Ecto neural progenitor cell (in vitro differentiated cells): ENCODE results near the gene DNAJC13.
A peak's percentile ranks its signal among the peaks of the same experiment; 100 is the strongest.
"Not testable (repeated sequence)": the region's sequence is repeated elsewhere in the genome, so short reads cannot be mapped to it uniquely, and the experiment has no call there.

ENCODE experiments used
- DNase-seq: peaks from one replicate; pipeline ENCODE4 v3.0.0-alpha.2; 2018; ENCODE audit warnings: low spot score

The DNAJC13 gene, protein sequence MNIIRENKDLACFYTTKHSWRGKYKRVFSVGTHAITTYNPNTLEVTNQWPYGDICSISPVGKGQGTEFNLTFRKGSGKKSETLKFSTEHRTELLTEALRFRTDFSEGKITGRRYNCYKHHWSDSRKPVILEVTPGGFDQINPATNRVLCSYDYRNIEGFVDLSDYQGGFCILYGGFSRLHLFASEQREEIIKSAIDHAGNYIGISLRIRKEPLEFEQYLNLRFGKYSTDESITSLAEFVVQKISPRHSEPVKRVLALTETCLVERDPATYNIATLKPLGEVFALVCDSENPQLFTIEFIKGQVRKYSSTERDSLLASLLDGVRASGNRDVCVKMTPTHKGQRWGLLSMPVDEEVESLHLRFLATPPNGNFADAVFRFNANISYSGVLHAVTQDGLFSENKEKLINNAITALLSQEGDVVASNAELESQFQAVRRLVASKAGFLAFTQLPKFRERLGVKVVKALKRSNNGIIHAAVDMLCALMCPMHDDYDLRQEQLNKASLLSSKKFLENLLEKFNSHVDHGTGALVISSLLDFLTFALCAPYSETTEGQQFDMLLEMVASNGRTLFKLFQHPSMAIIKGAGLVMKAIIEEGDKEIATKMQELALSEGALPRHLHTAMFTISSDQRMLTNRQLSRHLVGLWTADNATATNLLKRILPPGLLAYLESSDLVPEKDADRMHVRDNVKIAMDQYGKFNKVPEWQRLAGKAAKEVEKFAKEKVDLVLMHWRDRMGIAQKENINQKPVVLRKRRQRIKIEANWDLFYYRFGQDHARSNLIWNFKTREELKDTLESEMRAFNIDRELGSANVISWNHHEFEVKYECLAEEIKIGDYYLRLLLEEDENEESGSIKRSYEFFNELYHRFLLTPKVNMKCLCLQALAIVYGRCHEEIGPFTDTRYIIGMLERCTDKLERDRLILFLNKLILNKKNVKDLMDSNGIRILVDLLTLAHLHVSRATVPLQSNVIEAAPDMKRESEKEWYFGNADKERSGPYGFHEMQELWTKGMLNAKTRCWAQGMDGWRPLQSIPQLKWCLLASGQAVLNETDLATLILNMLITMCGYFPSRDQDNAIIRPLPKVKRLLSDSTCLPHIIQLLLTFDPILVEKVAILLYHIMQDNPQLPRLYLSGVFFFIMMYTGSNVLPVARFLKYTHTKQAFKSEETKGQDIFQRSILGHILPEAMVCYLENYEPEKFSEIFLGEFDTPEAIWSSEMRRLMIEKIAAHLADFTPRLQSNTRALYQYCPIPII (N-terminal part only)

DNA sequence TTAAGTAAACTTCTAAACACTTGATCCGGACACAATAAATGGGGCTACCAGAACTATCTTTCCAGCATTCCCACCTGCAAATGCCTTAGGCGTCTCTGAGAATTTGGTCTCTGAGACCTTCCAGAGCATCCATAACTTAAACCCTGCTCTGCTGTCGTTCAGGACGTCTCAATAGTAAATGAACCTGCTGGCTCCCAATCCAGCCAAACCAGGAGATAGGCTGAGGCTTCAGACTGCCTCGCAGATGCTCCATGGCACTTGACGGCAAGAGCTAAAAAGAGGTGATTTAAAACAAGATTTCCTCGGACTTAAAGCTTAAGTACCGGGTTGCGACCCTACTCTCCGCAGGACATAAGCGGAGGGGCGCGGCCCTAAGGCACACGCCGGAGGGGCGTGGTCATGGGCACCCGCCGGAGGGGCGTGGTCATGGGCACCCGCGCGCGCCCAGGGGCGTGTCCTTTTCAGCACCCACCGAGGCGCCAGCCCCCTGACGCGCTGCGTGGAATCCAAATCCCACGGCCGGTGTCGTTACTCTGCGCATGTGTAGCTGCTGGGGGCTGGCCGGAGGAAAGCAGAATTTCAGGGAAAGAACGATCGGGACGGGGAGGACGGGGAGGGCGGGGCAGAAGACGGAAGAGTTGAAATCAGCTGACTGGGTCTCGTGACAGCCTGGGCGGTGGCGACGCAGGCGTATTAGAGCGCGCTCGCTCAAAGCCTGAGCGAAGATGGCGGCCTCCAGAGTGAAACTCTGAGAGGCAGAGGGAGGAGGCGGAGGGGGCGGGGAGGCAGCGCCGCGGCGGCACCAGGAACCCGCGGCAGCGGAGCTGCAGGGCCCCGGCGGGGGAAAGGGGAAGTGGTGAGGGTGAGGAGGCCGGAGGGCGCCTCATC lies at the start of gene DNAJC13:
TSS of gene DNAJC13 (plus strand) at position 696 of the 888 bp plus-strand sequence. CDS start 17,049 bp downstream, outside the sequence.
- DNase-seq = peak; percentile 95

DNA sequence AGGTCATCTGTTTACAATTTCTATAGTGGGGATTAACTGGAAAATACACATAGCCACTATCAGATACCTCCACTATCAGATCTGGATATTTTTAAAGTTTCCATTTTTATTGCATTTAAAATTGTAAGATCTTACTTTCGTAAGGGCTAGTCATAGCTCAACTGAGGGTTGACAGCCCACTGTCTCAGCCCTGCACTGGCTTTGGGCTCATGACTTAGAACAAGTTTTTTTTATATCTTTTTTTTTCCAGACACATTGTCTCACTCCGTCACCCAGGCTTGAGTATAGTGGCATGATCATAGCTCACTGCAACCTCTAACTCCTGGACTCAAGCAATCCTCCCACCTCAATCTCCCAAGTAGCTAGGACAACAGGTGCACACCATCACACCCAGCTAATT lies 48.8 kb upstream of the DNAJC13 start:
- no peak for DNase-seq

DNA sequence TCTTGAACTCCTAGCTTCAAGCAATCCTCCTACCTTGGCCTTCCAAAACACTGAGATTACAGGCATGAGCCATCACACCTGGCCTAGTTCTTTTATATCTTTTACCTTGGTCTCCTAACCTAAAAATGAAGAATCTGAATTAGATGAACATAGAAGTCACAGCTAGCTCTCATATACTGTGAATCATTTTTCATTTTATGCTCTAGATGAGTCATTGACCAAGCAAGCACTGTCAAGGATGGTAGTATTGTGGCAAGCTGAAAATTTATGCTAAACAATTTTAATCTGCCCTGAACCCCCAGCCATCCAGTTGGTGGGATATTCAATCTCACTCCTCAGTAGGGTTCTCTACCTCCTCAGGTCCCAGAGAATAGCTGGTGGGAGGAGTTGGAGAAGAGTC lies 48.3 kb upstream of the DNAJC13 start:
- no peak for DNase-seq

DNA sequence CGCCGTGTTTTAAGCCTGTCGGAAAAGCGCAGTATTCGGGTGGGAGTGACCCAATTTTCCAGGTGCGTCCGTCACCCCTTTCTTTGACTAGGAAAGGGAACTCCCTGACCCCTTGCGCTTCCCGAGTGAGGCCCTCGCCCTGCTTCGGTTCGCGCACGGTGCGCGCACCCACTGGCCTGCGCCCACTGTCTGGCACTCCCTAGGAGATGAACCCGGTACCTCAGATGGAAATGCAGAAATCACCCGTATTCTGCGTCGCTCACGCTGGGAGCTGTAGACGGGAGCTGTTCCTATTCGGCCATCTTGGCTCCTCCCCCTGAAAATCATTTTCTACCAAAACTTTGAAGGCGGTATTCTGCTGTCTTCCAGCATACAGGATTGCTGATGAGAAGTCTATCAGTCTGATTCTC lies 40.4 kb upstream of the DNAJC13 start:
- DNase-seq = not testable (repeated sequence)

DNA sequence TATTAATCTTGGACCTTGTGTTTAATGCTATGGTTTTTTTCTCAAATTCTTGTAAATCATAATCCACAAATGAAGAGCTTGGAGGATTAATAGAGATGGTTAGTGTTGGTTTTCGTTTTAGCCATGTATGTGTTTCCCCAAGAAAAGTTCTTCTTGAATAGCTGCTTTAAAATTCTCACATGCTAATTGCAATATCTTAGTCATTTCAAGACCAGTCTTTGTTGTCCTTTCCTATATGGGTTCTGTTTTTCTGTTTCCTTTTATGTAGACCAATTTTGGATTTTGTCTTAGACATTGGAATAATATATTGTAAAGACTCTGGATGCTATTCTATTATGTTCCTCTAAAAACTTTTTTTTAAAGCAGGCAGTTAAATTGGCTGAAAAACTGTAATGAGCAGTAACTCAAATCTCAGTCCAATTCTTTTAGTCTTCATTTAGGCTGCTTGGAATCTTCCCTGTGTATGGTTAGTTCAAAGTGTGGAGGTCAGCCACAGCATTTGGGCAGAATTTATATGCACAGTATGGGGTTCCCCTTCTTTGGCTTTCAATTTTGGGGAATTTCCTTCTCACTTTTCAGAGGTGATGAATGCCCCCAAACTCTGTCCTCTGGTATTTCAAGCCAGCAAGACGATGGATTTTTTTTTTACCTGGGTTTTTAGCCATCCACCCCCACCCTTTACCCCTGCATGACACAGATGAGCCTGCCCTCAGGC lies 39.1 kb upstream of the DNAJC13 start:
- DNase-seq = no peak

DNA sequence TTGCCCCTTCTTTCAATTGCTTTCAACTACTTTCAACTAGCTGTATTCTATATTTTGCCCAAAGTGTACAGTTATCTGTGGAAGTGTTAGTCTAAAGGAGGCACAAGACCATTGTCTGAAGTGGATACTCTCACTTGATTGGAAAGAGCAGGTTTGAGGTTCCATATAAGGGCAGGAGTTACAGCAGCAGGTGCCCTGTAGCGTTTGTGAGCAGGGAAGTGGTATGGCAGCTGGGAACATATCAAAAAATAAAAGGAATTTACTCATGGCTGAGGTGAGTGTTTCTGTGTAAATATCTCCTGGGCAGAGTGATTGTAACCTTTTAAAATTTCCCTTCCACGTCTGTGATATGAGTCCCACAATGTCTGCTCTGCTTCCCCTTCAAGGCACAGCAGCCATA lies 38.5 kb upstream of the DNAJC13 start:
- no peak for DNase-seq

DNA sequence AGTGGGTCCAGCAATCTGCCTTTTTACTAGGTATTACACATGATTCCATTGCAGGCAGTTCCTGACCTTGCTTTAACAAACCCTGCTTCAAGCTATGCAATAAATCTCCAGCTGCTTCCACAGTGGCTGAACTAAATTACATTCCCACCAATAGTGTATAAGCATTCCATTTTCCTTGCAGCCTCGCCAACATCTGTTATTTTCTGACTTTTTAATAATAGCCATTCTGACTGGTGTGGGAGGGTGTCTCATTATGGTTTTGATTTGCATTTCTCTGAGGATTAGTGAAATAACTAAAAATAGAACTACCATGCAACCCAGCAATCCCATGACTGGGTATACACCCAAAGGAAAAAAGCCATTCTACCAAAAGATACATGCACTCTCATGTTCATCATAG lies 36.4 kb upstream of the DNAJC13 start:
- no peak for DNase-seq

DNA sequence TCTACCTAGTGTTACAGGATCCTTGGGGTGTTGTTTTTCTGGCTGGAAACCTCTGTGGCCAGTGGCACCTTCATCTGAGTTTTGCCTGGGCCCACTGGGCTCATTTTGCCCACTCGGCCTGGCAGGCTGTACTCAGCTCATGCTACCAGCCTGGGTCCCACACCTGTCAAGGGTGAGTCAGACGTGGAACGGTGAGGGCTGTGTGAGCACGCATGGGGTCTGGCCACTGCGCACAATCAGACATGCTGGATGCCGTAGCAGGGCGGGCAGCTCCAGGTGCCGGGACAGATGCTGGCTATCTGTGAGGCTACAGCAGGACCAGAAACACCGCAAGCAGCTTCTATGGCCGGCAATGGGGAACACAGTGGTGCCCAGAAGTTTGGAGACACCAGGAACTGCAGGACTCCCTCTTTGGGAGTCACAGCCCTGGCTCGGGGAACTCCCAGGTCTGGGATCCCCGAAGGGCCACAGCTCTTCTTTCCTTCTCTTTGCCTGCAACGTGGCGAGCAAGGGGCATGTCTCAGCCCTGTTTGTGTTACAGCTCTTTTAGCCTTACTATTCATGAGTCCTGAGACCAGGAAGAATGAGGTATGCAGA lies 35.9 kb upstream of the DNAJC13 start:
- no peak for DNase-seq

DNA sequence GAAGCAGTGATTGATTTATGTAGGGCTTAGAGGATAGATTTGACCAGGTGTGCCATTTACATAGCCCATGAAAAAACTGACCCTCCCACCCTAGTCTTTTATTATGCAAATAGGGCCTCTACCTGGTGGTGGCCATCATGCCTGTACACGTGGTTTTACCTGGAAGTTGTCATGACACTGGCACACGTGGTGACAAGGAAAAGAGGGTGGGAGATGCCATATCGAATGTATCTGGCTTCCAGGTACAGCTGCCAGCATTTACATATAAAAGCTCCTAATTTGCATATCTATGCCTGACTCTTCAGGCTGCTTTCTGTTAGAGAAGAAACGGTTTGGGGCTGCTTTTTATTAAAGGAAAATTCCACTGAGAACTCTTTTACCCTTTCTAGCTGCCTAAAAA lies 35.0 kb upstream of the DNAJC13 start:
- DNase-seq = no peak

DNA sequence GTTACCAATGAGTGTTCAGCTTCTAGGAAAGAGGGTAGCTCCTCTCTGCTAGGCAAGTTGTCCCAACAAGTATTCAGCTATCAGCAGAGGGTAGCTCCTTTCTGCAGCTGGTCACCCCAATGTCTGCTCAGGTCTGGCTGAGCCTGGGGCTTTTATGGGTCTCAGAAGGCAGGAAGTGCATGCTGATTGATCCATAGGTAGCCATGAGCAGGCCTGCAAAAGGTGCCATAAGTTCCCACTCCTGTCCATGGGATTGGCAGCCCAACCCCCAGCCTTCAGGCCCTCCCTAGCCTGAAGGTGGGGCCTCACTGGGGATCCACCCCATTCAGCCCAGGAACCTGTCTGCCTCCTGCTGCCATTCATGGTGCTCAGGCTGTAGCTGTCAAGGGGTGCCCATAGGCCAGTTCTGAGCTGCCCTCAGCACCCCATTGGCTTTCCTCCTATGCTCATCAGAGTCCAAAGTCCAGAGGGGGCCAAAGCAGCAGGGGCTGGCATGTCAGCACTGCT lies 34.6 kb upstream of the DNAJC13 start:
- no peak for DNase-seq

DNA sequence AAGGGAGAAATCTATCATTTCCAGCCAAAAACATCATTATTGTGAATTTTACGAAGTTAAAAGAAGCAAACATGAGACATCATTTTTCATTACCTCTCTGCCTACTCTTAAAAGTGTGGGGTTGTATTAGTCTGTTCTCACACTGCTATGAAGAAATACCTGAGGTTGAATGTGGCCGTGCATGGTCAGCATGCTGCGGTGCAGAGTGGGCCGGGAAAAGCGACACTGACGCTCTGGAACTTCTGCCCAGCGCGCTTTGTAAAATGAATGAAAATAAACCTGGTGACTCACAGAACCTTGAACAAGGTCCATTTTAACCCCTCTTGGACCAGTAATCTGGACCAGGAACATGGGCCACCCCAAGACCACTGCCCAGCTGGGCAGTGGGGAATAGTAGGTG lies 31.0 kb upstream of the DNAJC13 start:
- DNase-seq = no peak

DNA sequence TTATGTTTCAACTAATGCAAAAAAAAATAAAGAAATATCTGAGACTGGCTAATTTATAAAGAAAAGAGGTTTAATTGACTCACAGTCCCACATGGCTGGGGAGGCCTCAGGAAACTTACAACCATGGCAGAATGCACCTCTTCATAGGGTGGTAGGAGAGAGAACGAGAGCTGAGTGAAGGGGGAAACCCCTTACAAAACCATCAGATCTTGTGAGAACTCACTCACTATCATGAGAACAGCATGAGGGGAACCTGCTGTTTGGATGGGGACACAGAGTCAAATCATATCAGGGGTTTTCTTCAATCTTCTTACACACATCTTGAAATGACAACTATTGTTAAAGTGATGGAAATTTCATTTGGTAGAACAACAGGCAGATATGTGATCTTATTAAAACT lies 24.6 kb upstream of the DNAJC13 start:
- DNase-seq = not testable (repeated sequence)

DNA sequence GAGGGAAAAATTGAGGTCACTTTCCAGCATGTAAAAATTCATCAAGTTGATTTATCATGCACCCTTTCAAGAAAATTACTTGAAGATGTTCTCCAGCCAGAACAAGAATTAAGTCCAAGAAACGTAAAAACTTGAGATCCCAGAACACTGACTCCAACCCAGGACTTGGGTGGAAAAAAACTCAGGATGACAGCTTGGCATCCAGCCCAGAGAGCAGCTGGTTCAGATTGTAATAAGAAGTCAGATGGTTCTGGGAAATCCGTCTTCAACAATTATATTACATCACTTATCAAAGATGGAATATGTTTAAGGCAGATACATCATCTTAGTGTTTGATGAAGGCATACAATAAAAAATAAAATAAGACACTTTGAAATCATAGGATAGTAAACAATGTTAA lies 23.0 kb upstream of the DNAJC13 start:
- DNase-seq = no peak

DNA sequence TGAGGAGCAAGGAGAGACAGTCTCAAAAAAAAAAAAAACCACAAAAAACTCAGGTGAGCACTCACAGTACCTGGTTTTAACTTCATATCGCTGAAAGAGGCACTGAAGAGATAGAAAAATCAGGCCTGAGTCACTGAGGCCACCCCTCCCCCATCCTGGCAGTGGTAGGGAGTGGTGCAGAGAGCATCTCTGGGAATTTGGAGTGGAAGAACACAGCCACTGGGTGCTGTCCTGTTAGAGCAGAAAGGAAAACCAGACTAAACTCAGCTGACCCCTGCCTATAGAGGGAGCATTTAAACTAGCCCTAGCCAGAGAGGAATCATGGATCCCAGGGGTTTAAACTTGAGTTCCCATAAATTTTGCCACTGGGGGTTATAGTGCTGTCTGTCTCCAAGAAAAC lies 22.2 kb upstream of the DNAJC13 start:
- no peak for DNase-seq

DNA sequence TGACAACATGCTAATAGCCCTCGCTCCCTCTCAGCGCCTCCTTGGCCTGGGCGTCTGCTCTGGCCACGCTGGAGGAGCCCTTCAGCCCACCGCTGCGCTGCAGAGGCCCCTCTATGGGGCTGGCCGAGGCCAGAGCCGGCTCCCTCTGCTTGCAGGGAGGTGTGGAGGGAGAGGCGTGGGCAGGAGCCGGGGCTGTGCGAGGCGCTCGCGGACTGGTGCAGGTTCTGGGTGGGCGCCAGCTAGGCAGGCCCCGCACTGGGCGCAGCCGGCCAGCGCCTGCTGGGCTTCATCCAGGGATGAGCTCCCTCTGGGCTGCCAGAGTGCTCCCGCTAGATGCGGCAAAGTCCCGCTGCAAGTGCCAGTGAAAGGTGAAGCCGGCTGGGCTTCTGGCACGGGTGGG lies 21.0 kb upstream of the DNAJC13 start:
- no peak for DNase-seq

DNA sequence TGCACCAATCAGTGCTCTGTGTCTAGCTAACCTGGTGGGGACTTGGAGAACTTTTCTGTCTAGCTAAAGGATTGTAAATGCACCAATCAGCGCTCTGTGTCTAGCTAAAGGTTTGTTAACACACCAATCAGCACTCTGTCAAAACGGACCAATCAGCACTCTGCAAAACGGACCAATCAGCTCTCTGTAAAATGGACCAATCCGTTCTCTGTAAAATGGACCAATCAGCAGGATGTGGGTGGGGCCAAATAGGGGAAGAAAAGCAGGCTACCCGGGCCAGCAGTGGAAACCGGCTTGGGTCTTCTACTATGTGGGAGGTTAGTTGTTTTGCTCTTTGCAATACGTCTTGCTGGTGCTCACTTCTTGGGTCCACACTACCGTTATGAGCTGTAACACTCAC lies 20.5 kb upstream of the DNAJC13 start:
- not testable (repeated sequence) for DNase-seq

DNA sequence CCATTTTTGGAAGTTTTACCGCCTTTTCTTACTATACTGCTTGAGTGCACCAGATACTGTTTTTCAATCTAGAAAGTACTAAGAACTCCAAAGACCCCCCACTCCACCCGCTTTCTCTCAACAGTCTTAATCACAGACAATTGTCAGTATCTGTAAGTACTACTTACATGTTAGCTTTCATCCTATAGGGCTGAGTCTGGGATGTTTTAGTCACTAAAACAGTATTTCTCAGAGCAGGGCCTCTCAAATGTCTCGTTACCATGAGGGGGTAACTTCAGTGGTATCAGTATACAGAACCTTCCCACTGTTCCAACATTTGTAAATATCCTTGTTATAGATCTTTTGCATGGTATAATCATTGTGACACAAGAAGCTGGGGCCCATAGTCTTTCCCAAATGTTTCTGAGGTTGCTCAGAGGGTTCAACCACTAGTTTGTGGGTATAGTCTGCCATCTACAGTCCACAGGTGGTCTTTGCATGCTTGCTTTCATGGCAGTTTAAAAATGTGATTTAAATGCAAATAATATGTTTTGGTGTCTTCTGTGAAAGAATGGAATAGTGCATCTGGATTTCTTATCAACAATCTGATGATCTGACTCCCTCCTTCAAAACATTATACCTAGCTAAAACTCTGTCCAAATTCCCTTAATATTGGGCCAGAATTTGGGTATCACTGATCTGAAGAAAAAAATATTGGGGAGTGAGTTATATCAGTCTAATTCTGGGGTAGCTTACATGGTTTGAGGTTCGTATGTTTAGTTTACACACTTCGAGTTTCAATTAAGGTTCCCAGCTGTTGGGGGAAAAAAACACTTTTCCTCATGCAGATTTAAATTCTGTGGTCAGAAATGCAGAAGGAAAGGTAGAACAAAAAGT lies 18.0 kb upstream of the DNAJC13 start:
- DNase-seq = no peak

DNA sequence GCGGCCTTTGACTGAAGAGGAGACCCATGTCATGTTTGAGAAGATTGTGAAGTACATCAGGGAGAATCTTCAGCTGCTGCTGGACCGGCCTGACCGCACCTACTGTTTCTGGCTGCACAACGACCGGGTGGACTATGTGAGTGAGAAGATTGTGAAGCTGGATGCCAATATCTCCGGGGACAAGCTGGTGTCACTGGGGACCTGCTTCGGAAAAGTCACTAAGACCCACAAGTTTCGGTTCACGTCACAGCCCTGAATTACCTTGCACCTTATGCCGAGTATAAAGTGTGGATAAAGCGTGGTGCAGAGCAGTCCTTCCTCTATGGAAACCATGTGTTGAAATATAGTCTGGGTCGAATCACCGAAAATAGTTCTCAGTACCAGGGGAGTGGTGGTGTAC lies 16.0 kb upstream of the DNAJC13 start:
- no peak for DNase-seq

DNA sequence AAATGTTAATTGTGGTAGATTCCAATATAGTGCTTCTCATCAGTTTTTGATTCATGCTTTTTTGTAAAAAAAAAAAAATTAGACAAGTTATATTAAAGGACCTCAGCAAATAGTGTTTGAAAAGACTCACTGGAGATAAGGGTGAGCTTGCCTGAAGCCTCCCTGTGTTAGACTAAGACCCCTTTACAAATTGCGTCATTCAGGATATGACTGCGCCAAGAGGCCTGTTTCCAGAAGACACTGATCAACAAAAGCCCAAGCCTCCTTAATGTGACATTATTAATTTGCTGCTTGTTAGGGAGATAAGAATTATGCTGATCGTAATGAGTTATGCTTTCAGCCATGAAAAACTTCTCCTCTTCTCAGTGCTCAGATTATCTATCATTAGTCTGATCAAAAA lies 13.0 kb upstream of the DNAJC13 start:
- DNase-seq = no peak
